H9 (cell line): ENCODE results near the gene ELMOD3. TPM values are rescaled to one million over a fixed set of nuclear protein-coding genes. Genes with fewer than 3 reads are reported as not detected.

Source experiments
- DNase-seq: peaks from one replicate; pipeline ENCODE4 v3.0.0-alpha.2; 2017
- H2AFZ ChIP-seq: one replicate; pipeline ENCODE4 v1.6.1; 2013; ENCODE audit warnings: mild to moderate bottlenecking, low read length, control low read depth, moderate library complexity
- H2AK5ac ChIP-seq: 2 replicates; pipeline ENCODE4 v1.6.1; 2013; ENCODE audit warnings: low read length, control low read depth, mixed read lengths; ENCODE audit not compliant: insufficient read length
- H2BK120ac ChIP-seq: one replicate; pipeline ENCODE4 v1.6.1; 2013; ENCODE audit warnings: low read depth, mild to moderate bottlenecking, low read length, control low read depth, inconsistent platforms; ENCODE audit not compliant: poor library complexity, severe bottlenecking
- H2BK12ac ChIP-seq: 2 replicates; pipeline ENCODE4 v1.6.1; 2013; ENCODE audit warnings: low read length, control low read depth, mixed read lengths, low read depth; ENCODE audit not compliant: insufficient read length
- H2BK15ac ChIP-seq: 2 replicates; pipeline ENCODE4 v1.6.1; 2013; ENCODE audit warnings: low read depth, low read length, control low read depth
- H2BK20ac ChIP-seq: one replicate; pipeline ENCODE4 v1.6.1; 2013; ENCODE audit warnings: low read depth, mild to moderate bottlenecking, low read length, control low read depth, inconsistent platforms; ENCODE audit not compliant: poor library complexity, severe bottlenecking
- H2BK5ac ChIP-seq: 2 replicates; pipeline ENCODE4 v1.6.1; 2013; ENCODE audit warnings: low read length, control low read depth, mixed read lengths; ENCODE audit not compliant: insufficient read length
- H3K14ac ChIP-seq: 2 replicates; pipeline ENCODE4 v1.6.1; 2013; ENCODE audit warnings: low read length, control low read depth; ENCODE audit not compliant: insufficient read depth
- H3K18ac ChIP-seq: 2 replicates; pipeline ENCODE4 v1.6.1; 2013; ENCODE audit warnings: low read depth, mild to moderate bottlenecking, mixed read lengths, low read length, control low read depth; ENCODE audit not compliant: insufficient read length
- H3K23ac ChIP-seq: 2 replicates; pipeline ENCODE4 v1.6.1; 2013; ENCODE audit warnings: low read length, control low read depth, mixed read lengths, low read depth; ENCODE audit not compliant: insufficient read length
- H3K23me2 ChIP-seq: 2 replicates; pipeline ENCODE4 v1.6.1; 2013; ENCODE audit warnings: low read depth, mild to moderate bottlenecking, mixed read lengths, low read length, control low read depth; ENCODE audit not compliant: insufficient read length, poor library complexity, severe bottlenecking
- H3K27ac ChIP-seq: 2 replicates; pipeline ENCODE4 v1.5.1; 2013; ENCODE audit warnings: low read length, control low read depth, mixed read lengths, low read depth; ENCODE audit not compliant: insufficient read length
- H3K27me3 ChIP-seq: 2 replicates; pipeline ENCODE4 v1.6.1; 2013; ENCODE audit warnings: low read length, control low read depth, inconsistent platforms; ENCODE audit not compliant: insufficient read depth
- H3K4ac ChIP-seq: 2 replicates; pipeline ENCODE4 v1.6.1; 2013; ENCODE audit warnings: low read depth, mild to moderate bottlenecking, control low read depth, inconsistent platforms, low read length, moderate library complexity
- H3K4me1 ChIP-seq: 2 replicates; pipeline ENCODE4 v1.6.1; 2013; ENCODE audit warnings: low read length, control low read depth, inconsistent platforms; ENCODE audit not compliant: insufficient read depth
- H3K4me2 ChIP-seq: 2 replicates; pipeline ENCODE4 v1.6.1; 2013; ENCODE audit warnings: low read length, control low read depth, mixed read lengths; ENCODE audit not compliant: insufficient read length, insufficient read depth
- H3K56ac ChIP-seq: 2 replicates; pipeline ENCODE4 v1.6.1; 2013; ENCODE audit warnings: low read depth, mild to moderate bottlenecking, mixed read lengths, low read length, control low read depth; ENCODE audit not compliant: insufficient read length
- H3K79me1 ChIP-seq: 2 replicates; pipeline ENCODE4 v1.6.1; 2013; ENCODE audit warnings: low read depth, mild to moderate bottlenecking, moderate library complexity, low read length, control low read depth, inconsistent platforms; ENCODE audit not compliant: insufficient read depth, poor library complexity, severe bottlenecking
- H3K79me2 ChIP-seq: 2 replicates; pipeline ENCODE4 v1.6.1; 2013; ENCODE audit warnings: low read length, control low read depth, inconsistent platforms; ENCODE audit not compliant: insufficient read depth
- H3K9ac ChIP-seq: 2 replicates; pipeline ENCODE4 v1.6.1; 2013; ENCODE audit warnings: low read length, control low read depth, mixed read lengths; ENCODE audit not compliant: insufficient read length; ENCODE audit errors: extremely low read depth
- H3K9me3 ChIP-seq: one replicate; pipeline ENCODE4 v1.6.1; 2013; ENCODE audit warnings: low read depth, low read length, inconsistent platforms; ENCODE audit not compliant: control insufficient read depth
- H3T11ph ChIP-seq: one replicate; pipeline ENCODE4 v1.6.1; 2013; ENCODE audit warnings: mild to moderate bottlenecking, low read length, control low read depth, inconsistent platforms
- H4K20me1 ChIP-seq: one replicate; pipeline ENCODE4 v1.6.1; 2013; ENCODE audit not compliant: control insufficient read depth, insufficient read length, insufficient read depth
- H4K5ac ChIP-seq: 2 replicates; pipeline ENCODE4 v1.6.1; 2013; ENCODE audit warnings: low read depth, mild to moderate bottlenecking, mixed read lengths, low read length, control low read depth; ENCODE audit not compliant: insufficient read length
- H4K8ac ChIP-seq: replicated peaks from 2 replicates; pipeline ENCODE4 v1.6.1; 2013; ENCODE audit warnings: low read length, control low read depth, mixed read lengths, low read depth; ENCODE audit not compliant: insufficient read length
- H4K91ac ChIP-seq: 2 replicates; pipeline ENCODE4 v1.6.1; 2013; ENCODE audit warnings: low read depth, mild to moderate bottlenecking, moderate library complexity, mixed read lengths, low read length, control low read depth; ENCODE audit not compliant: insufficient read length
- H3K27ac Mint-ChIP-seq, 3 experiments: 2 replicates in 2 of 3; 3 replicates in 1 of 3; pipeline ENCODE4 v1.8.0; 2020 to 2021; ENCODE audit warnings: mixed read lengths in 3 of 3, mild to moderate bottlenecking in 1 of 3, moderate library complexity in 1 of 3
- H3K27me3 Mint-ChIP-seq: 2 replicates; pipeline ENCODE4 v1.8.0; 2021; ENCODE audit warnings: low read depth, mild to moderate bottlenecking, moderate library complexity, mixed read lengths
- H3K36me3 Mint-ChIP-seq, 3 experiments: 2 replicates in 2 of 3; 3 replicates in 1 of 3; pipeline ENCODE4 v1.8.0; 2020 to 2021; ENCODE audit warnings: low read depth in 3 of 3, mixed read lengths in 3 of 3; ENCODE audit not compliant: insufficient read depth in 1 of 3
- H3K4me1 Mint-ChIP-seq, 2 experiments: 2 replicates each; pipeline ENCODE4 v1.8.0; 2020; ENCODE audit warnings: mixed read lengths in 2 of 2
- H3K4me3 Mint-ChIP-seq, 2 experiments: 2 replicates in 1 of 2; 3 replicates in 1 of 2; pipeline ENCODE4 v1.8.0; 2020 to 2021; ENCODE audit warnings: mild to moderate bottlenecking in 2 of 2, mixed read lengths in 2 of 2, moderate library complexity in 1 of 2
- H3K9me3 Mint-ChIP-seq, 2 experiments: 2 replicates in 1 of 2; 3 replicates in 1 of 2; pipeline ENCODE4 v1.8.0; 2020; ENCODE audit warnings: mild to moderate bottlenecking in 2 of 2, mixed read lengths in 2 of 2, moderate library complexity in 1 of 2
- WGBS: extraction: QIAGEN DNeasy Blood & Tissue Kit; methylation state at CpG from one replicate; pipeline ENCODE4 v1.1.7; 2013; ENCODE audit warnings: missing lambda C conversion rate, low lambda C conversion rate, mixed read lengths; ENCODE audit not compliant: insufficient read length; ENCODE audit errors: extremely low coverage; 5-methylcytosine and 5-hydroxymethylcytosine counted together
- total RNA-seq: library from RNA; stranded (reverse); gene quantifications from 2 replicates; pipeline ENCODE4 v1.2.1, GENCODE V29; 2021
- TF ChIP-seq, protein P1 (sequence below): fragments of 200-600 bp; sonication (generic); conservative IDR thresholded peaks from 3 replicates; pipeline ENCODE4 v1.8.0; 2021; ENCODE audit warnings: antibody characterized with exemption, mild to moderate bottlenecking

The ELMOD3 gene
- total RNA-seq, 1 experiment from 2014 or later = 7.6 TPM

DNA sequence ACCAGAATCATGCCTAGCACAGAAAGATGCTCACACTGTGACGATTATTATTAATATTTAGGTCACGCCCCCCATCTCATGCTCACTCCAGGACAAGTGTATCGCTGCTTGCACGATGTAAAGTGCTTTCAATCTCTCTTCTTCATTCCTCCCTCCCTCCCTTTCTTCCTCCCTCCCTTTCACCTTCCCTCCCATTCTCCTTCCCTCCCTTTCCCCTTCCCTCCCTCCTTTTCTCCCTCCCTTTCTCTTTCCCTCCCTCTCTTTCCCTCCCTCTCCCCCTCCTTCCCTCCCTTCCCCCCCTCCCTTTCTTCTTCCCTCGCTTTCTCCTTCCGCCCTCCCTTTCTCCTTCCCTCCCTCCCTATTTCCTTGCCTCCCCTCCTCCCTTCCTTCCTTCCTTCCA is 46.4 kb upstream of the ELMOD3 start:
- no peaks in the 10 kb centered on the region for H3K23me2 ChIP-seq
- H3K4me1 Mint-ChIP-seq = peaks cover 14% of the 10 kb centered on the region in 2 experiments
- no CpG with 5 or more reads among the region's 6 CpGs for WGBS
- H3K4me1 ChIP-seq = peaks cover 6% of the 10 kb centered on the region; the same call in 1 of the 2 replicates
- no peak overlapping the region for H3K9ac ChIP-seq
- H3K4ac ChIP-seq = no peak overlapping the region
- H3K79me2 ChIP-seq = no peaks in the 10 kb centered on the region
- H3K27ac Mint-ChIP-seq = peak overlapping the region in 1 of 3 experiments; percentile 31; a peak in 1 of 7 replicates
- no peak overlapping the region for H3K56ac ChIP-seq
- H3K18ac ChIP-seq = no peak overlapping the region
- H3K14ac ChIP-seq = no peak overlapping the region
- no peak overlapping the region for H3K27ac ChIP-seq
- no peak overlapping the region for H4K91ac ChIP-seq
- no peaks in the 10 kb centered on the region for H3K9me3 Mint-ChIP-seq
- no peak overlapping the region for H4K5ac ChIP-seq
- H3K9me3 ChIP-seq = no peaks in the 10 kb centered on the region
- H4K8ac ChIP-seq = no peak overlapping the region
- peaks cover 44 to 71% (median 66%) of the 10 kb centered on the region in 3 experiments for H3K36me3 Mint-ChIP-seq
- no peak overlapping the region for H3T11ph ChIP-seq
- H3K23ac ChIP-seq = no peak overlapping the region
- no peaks in the 10 kb centered on the region for H3K79me1 ChIP-seq
- H3K4me3 Mint-ChIP-seq = no peak overlapping the region
- H3K27me3 ChIP-seq = no peaks in the 10 kb centered on the region
- no peaks in the 10 kb centered on the region for H3K27me3 Mint-ChIP-seq
- H2BK120ac ChIP-seq = no peak overlapping the region
- H2BK15ac ChIP-seq = no peak overlapping the region
- no peak overlapping the region for H2AFZ ChIP-seq
- no peak overlapping the region for H2BK20ac ChIP-seq
- no peak for DNase-seq
- H2BK5ac ChIP-seq = no peak overlapping the region
- no peak overlapping the region for H2BK12ac ChIP-seq
- H4K20me1 ChIP-seq = no peaks in the 10 kb centered on the region
- no peak overlapping the region for H2AK5ac ChIP-seq
- no peak overlapping the region for H3K4me2 ChIP-seq
- TF ChIP-seq, protein P1, sequence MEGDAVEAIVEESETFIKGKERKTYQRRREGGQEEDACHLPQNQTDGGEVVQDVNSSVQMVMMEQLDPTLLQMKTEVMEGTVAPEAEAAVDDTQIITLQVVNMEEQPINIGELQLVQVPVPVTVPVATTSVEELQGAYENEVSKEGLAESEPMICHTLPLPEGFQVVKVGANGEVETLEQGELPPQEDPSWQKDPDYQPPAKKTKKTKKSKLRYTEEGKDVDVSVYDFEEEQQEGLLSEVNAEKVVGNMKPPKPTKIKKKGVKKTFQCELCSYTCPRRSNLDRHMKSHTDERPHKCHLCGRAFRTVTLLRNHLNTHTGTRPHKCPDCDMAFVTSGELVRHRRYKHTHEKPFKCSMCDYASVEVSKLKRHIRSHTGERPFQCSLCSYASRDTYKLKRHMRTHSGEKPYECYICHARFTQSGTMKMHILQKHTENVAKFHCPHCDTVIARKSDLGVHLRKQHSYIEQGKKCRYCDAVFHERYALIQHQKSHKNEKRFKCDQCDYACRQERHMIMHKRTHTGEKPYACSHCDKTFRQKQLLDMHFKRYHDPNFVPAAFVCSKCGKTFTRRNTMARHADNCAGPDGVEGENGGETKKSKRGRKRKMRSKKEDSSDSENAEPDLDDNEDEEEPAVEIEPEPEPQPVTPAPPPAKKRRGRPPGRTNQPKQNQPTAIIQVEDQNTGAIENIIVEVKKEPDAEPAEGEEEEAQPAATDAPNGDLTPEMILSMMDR = no peak
